HepG2 (cell line): ENCODE data around the gene FITM1. TPM values are rescaled to one million over a fixed set of nuclear protein-coding genes. Genes with fewer than 3 reads are reported as not detected.
A peak's percentile ranks its signal among the peaks of the same experiment; 100 is the strongest.

Source experiments
- AGO1 ChIP-seq: fragments of 200-400 bp; formaldehyde crosslinking; IDR thresholded peaks from 2 replicates; pipeline ENCODE4 v1.6.1; 2017; ENCODE audit warnings: mild to moderate bottlenecking, low read depth, low read length, moderate library complexity; ENCODE audit not compliant: poor library complexity, severe bottlenecking
- ARID3A ChIP-seq: IDR thresholded peaks from 2 replicates; pipeline ENCODE4 v1.6.1; 2012; ENCODE audit warnings: low read depth, low read length, improper control_type of control experiment
- CENPBD1 ChIP-seq: sonication (generic); formaldehyde crosslinking; IDR thresholded peaks from 2 replicates; pipeline ENCODE4 v1.8.0; 2022; ENCODE audit warnings: missing genetic modification reagents, low read depth, mild to moderate bottlenecking, borderline replicate concordance
- GMEB1 ChIP-seq: sonication (generic); formaldehyde crosslinking; IDR thresholded peaks from 2 replicates; pipeline ENCODE4 v1.5.1; 2020; ENCODE audit warnings: missing genetic modification reagents, mild to moderate bottlenecking, borderline replicate concordance
- RORA ChIP-seq: sonication (generic); formaldehyde crosslinking; IDR thresholded peaks from 2 replicates; pipeline ENCODE4 v1.5.0; 2020; ENCODE audit warnings: mild to moderate bottlenecking, missing genetic modification reagents, moderate library complexity
- SATB2 ChIP-seq: sonication (generic); formaldehyde crosslinking; IDR thresholded peaks from 2 replicates; pipeline ENCODE4 v1.5.0; 2020; ENCODE audit warnings: missing genetic modification reagents
- SNAI1 ChIP-seq: sonication (generic); formaldehyde crosslinking; IDR thresholded peaks from 2 replicates; pipeline ENCODE4 v1.5.0; 2020; ENCODE audit warnings: mild to moderate bottlenecking, missing genetic modification reagents, borderline replicate concordance
- ZBTB10 ChIP-seq: sonication (generic); formaldehyde crosslinking; IDR thresholded peaks from 2 replicates; pipeline ENCODE4 v1.4.0; 2020; ENCODE audit warnings: missing genetic modification reagents, borderline replicate concordance
- ZBTB44 ChIP-seq: sonication (generic); formaldehyde crosslinking; IDR thresholded peaks from 2 replicates; pipeline ENCODE4 v1.4.0; 2020; ENCODE audit warnings: missing genetic modification reagents
- ZNF256 ChIP-seq: sonication (generic); formaldehyde crosslinking; conservative IDR thresholded peaks from 2 replicates; pipeline ENCODE4 v1.4.0; 2020; ENCODE audit warnings: missing genetic modification reagents
- ZNF598 ChIP-seq: sonication (generic); formaldehyde crosslinking; IDR thresholded peaks from 2 replicates; pipeline ENCODE4 v1.5.1; 2020; ENCODE audit warnings: mild to moderate bottlenecking, missing genetic modification reagents, borderline replicate concordance
- polyA plus RNA-seq, 8 experiments: library from polyadenylated mRNA; depleted of rRNA in 3 of 8; stranded (reverse) in 7 of 8; unstranded in 1 of 8; fragments of >200 nt; fragmentation: Illumina TruSeq in 4 of 8; extraction: Trizol in 4 of 8; gene quantifications; 2 replicates each; pipeline versions ENCODE4 v1.2.1 to v1.2.3, GENCODE V29; 2011 to 2016; ENCODE audit warnings: low read depth in 4 of 8, missing spikeins in 1 of 8, mixed read lengths in 1 of 8; ENCODE audit not compliant: insufficient read depth in 1 of 8
- total RNA-seq, 5 experiments: library from RNA; depleted of rRNA; stranded (reverse); fragments of >200 nt; fragmentation: Illumina TruSeq; extraction: Trizol; gene quantifications; 2 replicates each; pipeline ENCODE4 v1.2.3, GENCODE V29; 2016; ENCODE audit warnings: low read depth in 1 of 5
- TF ChIP-seq, protein P1 (sequence below): sonication (generic); formaldehyde crosslinking; conservative IDR thresholded peaks from 2 replicates; pipeline ENCODE4 v1.8.0; 2022; ENCODE audit warnings: missing genetic modification reagents
- TF ChIP-seq, protein P2 (sequence below): sonication (generic); formaldehyde crosslinking; IDR thresholded peaks from 2 replicates; pipeline ENCODE4 v1.4.0; 2020; ENCODE audit warnings: missing genetic modification reagents

FITM1 gene
- total and polyA plus RNA-seq, 2 of the 13 experiments (the other 11 are each of a cell fraction or from before 2014, with no cell fraction given) = 2.7 to 5.8 TPM

- peak; percentile 3; the same call in 1 of the 2 replicates for TF ChIP-seq ARID3A
- no peak for TF ChIP-seq CENPBD1 (CRISPR knock-in tag)
- TF ChIP-seq SNAI1 (CRISPR knock-in tag) = peak; percentile 90
- TF ChIP-seq GMEB1 (CRISPR knock-in tag) = peak; percentile 52
- peak; percentile 89 for TF ChIP-seq ZBTB44 (CRISPR knock-in tag)
- TF ChIP-seq ZNF598 (CRISPR knock-in tag) = 0 out of 2 replicates have a peak, but pooled peaks have one; percentile 23
- peak; percentile 78 for TF ChIP-seq AGO1
- TF ChIP-seq SATB2 (CRISPR knock-in tag) = peak; percentile 96
- peak; percentile 90 for TF ChIP-seq ZBTB10 (CRISPR knock-in tag)
- TF ChIP-seq, protein P1, sequence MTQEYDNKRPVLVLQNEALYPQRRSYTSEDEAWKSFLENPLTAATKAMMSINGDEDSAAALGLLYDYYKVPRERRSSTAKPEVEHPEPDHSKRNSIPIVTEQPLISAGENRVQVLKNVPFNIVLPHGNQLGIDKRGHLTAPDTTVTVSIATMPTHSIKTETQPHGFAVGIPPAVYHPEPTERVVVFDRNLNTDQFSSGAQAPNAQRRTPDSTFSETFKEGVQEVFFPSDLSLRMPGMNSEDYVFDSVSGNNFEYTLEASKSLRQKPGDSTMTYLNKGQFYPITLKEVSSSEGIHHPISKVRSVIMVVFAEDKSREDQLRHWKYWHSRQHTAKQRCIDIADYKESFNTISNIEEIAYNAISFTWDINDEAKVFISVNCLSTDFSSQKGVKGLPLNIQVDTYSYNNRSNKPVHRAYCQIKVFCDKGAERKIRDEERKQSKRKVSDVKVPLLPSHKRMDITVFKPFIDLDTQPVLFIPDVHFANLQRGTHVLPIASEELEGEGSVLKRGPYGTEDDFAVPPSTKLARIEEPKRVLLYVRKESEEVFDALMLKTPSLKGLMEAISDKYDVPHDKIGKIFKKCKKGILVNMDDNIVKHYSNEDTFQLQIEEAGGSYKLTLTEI (CRISPR knock-in tag) = no peak
- TF ChIP-seq, protein P2, sequence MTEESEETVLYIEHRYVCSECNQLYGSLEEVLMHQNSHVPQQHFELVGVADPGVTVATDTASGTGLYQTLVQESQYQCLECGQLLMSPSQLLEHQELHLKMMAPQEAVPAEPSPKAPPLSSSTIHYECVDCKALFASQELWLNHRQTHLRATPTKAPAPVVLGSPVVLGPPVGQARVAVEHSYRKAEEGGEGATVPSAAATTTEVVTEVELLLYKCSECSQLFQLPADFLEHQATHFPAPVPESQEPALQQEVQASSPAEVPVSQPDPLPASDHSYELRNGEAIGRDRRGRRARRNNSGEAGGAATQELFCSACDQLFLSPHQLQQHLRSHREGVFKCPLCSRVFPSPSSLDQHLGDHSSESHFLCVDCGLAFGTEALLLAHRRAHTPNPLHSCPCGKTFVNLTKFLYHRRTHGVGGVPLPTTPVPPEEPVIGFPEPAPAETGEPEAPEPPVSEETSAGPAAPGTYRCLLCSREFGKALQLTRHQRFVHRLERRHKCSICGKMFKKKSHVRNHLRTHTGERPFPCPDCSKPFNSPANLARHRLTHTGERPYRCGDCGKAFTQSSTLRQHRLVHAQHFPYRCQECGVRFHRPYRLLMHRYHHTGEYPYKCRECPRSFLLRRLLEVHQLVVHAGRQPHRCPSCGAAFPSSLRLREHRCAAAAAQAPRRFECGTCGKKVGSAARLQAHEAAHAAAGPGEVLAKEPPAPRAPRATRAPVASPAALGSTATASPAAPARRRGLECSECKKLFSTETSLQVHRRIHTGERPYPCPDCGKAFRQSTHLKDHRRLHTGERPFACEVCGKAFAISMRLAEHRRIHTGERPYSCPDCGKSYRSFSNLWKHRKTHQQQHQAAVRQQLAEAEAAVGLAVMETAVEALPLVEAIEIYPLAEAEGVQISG (CRISPR knock-in tag) = peak; percentile 93
- no peak for TF ChIP-seq RORA
- TF ChIP-seq ZNF256 (CRISPR knock-in tag) = peak; percentile 93
These were observed 36.3 kb upstream of the FITM1 start, which contains the start of gene PCK2 (continued) for GRCh38 chr14:24093901-24094840.
